HG02763 (cell line): Measurements from ENCODE around the gene NNAT.
"Not testable (repeated sequence)": the region's sequence is repeated elsewhere in the genome, so short reads cannot be mapped to it uniquely, and the experiment has no call there.

Experiments
- ATAC-seq: cut with Tn5 transposase; IDR thresholded peaks from one replicate; pipeline ENCODE4 v1.9.1; 2021; ENCODE audit warnings: mild to moderate bottlenecking, moderate library complexity; ENCODE audit not compliant: unreplicated experiment

The NNAT gene

DNA sequence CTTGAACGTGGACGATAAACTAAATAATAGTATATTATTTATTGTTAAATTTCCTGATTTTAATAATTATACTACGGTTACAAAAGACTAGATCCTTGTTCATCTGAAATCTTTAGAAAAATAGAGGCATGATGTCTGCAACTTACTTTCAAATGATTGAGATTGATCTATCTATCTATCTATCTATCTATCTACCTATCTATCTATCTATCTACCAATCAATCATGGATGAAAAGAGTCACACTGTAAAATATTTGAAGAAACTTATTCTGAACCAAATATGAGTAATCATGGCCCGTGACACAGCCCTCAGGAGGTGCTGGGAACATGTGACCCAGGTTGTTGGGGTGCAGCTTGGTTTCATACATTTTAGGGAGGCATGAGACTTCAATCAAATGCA, 18.4 kb downstream of the NNAT start:
- ATAC-seq = no peak

GRCh38 chr20:37540001-37540400, 19.0 kb downstream of the NNAT start:
- ATAC-seq = no peak

- ATAC-seq = not testable (repeated sequence)
Observed at GRCh38 chr20:37540838-37541237, 19.8 kb downstream of the NNAT start.

- ATAC-seq = no peak
Observed at GRCh38 chr20:37541326-37541725, 20.3 kb downstream of the NNAT start.

DNA sequence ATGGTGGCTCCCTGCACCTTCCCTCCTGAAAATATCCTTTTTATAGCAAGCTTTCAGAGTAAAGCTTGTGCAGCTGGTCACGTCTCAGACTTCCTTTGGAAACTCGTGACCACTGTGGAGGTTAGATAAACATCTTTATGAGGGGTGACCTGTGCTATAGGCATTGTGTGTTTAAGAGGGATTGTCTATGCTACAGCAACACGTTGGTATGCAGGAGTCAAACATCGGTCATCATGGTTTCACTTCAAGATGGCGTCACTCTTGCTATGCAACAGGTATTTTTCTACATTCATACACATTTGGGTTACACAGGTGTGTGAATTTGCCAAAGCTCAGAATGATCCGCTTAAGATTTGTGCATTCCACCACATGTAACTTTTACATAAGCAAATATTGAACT, 21.2 kb downstream of the NNAT start:
- ATAC-seq = no peak

GRCh38 chr20:37543828-37544227, 22.8 kb downstream of the NNAT start:
- ATAC-seq = no peak

DNA sequence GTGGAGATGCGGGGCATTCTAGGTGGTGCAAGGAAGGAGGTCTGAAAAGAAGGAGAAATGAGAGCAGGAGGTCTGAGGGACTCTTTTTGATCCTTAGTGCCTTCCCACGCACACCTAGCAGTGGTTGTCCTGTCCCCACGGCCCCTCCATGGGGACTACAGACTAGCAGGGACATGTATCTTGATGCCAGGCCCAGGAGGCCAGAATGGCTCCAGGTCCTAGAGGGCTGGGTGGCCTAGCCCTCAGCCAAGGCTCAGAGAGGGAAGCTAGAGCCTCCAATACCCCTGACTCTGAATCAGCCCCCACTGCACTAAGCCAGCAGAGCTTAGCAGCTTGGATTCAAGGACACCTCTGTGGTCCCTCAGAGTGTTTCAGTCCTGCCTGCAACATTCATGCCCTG, 23.3 kb downstream of the NNAT start:
- ATAC-seq = no peak

GRCh38 chr20:37545516-37545915, 24.5 kb downstream of the NNAT start:
- ATAC-seq = no peak

DNA sequence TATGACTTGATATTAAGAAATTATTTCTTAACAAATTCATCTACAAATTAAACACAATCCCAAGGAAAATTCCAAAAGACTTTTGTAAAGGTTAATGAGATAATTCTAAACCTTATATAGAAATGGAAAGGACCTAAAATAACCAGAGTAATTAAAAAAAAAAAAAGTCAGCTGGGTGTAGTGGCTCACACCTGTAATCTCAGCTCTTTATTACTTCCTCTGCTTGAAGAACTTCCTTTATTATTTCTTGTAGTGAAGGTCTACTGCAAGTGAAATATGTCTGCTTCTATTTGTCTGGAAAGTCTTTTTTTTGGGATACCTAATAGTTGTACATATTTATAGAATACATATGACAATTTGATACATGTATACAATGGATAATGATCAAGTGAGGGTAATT, 26.9 kb downstream of the NNAT start:
- ATAC-seq = no peak

- ATAC-seq = not testable (repeated sequence)
Observed at GRCh38 chr20:37550101-37550920, 29.3 kb downstream of the NNAT start.

DNA sequence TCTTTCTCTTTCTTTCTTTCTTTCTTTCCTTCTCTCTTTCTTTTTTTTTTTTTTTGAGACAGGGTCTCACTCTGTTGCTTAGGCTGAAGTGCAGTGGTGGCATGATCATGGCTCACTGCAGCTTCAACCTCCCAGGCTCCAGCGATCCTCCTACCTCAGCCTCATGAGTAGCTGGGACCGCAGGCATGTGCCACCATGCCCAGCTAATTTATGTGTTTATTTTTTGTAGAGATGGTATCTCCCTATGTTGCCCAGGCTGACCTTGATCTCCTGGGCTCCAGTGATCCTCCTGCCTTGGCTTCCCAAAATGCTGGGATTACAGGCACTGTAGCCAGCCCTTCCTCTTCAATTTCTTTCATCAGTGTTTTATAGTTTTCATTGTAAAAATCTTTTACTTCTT, 30.6 kb downstream of the NNAT start:
- ATAC-seq = not testable (repeated sequence)

GRCh38 chr20:37552415-37552814, 31.4 kb downstream of the NNAT start:
- ATAC-seq = no peak

- ATAC-seq = not testable (repeated sequence)
Observed at GRCh38 chr20:37554721-37555298, 33.8 kb downstream of the NNAT start.

DNA sequence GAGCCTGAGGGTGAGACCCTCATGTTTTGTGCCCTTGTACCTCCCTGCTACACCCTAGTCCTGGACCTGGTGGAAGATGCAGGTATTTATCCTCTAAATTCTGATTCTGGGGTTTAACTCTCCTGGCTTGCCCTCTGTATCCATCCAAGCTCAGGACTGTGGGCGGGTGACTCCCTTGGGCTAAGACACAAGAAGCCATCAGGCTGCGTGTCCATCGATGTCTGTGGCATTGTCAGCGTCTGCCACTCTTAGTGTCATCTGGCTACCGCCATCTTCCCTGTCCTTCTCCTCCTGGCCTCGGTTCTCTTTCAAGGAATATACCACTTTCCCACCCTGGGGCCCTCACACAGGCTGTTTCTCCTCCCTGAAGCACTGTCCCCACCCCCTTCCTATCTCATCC, 35.5 kb downstream of the NNAT start:
- ATAC-seq = no peak

GRCh38 chr20:37558306-37558705, 37.3 kb downstream of the NNAT start:
- no peak for ATAC-seq

- ATAC-seq = no peak
Observed at GRCh38 chr20:37558779-37559178, 37.7 kb downstream of the NNAT start.

DNA sequence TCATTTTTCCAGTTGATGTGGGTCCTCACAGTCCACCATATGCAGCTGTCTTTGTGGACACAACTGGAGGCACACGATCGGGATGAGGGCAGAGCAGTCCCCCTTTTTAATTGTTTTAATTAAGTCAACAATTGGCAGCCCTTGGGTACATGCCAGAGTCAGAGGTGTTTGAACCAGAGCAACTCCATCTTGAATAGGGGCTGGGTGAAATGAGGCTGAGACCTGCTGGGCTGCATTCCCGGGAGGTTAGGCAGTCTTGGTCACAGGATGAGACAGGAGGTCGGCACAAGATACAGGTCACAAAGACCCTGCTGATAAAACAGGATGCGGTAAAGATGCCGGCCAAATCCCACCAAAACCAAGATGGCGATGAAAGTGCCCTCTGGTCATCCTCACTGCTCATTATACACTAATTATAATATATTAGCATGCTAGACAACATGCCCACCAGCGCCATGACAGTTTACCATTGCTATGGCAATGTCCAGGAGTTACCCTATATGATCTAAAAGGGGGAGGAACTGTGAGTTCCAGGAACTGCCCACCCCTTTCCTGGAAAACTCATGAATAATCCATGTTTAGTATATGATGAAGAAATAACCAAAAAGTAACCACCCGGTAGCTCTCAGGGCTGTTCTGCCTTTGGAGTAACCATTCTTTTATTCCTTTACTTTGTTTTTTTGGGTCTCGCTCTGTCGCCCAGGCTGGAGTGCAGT, 38.4 kb downstream of the NNAT start:
- no peak for ATAC-seq

- no peak for ATAC-seq
Observed at GRCh38 chr20:37560629-37561028, 39.6 kb downstream of the NNAT start.

GRCh38 chr20:37562695-37563480, 41.8 kb downstream of the NNAT start:
- ATAC-seq = no peak

- no peak for ATAC-seq
Observed at GRCh38 chr20:37564016-37564387, 43.0 kb downstream of the NNAT start.
